ENCODE results near the gene MMP17.

MMP17 gene

DNA sequence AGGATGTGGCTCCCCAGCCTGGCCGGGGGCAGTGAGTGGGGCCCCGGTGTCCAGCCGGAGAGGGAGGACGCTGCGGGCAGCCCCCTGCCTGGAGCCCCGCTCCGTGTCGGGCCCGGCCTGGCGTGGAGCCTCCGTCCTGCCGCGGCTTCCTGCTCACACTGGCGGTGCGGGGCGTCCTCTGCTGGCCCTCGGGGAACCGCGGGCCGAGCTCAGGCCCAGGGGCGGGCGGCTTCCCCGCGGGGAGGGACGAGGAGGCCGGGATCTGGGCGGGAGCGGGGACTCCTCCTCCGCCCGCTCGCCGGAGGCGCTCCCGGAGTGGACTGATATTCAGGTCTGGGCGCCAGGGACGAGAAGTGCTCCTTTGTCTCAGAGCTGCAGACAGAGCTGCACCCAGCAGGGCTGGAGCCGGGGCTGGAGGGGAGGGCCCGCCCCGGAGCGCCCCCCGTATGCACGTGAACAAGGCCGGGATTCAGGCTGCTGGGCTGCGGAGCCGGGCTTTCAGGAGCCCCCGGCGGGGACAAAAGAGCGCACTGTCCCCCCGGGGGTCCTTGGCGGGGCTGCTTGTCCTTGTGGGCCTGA is 2.2 kb downstream of the MMP17 start:
- DNase-seq (ENCODE audit: low read depth, low spot score): peak; percentile 38

- no peak for DNase-seq (ENCODE audit: low read depth, low spot score)
Observed at GRCh38 chr12:131830914-131831571, 2.9 kb downstream of the MMP17 start.

GRCh38 chr12:131831635-131832041 is 3.4 kb downstream of the MMP17 start:
- DNase-seq (ENCODE audit: low read depth, low spot score): no peak

DNA sequence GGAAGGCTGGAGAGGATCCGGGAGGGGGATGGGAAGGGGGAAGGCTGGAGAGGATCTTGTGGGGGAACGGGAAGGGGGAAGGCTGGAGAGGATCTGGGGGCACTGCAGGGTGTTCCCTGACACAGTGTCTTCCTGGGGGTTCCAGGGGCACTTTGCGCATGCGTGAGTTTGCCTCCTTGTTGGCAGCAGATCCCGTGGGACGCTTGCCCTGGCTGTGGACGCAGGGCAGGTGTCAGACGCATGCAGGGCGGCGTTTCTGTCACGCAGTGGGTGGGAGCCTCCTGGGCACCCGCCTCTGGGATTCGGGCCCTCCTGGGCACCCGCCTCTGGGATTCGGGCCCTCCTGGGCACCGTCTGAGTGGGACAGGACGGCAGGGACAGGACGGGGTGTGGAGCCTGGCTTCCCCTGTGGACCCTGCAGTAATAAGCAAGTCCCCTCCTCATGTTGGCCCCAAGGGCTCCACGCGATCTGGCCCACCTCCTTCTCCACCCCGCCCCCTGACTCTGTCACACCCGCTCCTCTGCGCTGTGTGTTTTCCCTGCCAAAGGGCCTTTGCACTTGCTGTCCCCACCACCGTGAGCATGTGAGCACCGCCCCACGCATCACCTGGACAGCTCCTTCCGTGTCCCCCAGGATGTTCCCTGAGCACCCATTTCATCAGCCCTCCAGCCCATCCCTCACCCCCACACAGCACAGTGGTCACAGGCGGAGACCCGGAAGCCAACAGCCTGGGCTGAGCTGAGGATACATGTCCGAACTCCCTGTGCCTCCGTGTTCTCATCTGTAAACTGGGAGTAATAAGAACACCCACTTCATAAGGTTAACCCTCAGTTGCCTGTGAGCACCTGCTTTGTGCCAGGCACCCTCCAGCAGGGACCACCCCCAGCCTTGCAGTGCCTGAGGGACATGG is 4.4 kb downstream of the MMP17 start:
- DNase-seq (ENCODE audit: low read depth, low spot score): no peak

GRCh38 chr12:131833288-131833895 is 5.2 kb downstream of the MMP17 start:
- no peak for DNase-seq (ENCODE audit: low read depth, low spot score)

- no peak for DNase-seq (ENCODE audit: low read depth, low spot score)
Observed at GRCh38 chr12:131833896-131834641, 5.9 kb downstream of the MMP17 start.

- no peak for DNase-seq (ENCODE audit: low read depth, low spot score)
Observed at GRCh38 chr12:131834798-131835615, 6.8 kb downstream of the MMP17 start.

- no peak for DNase-seq (ENCODE audit: low read depth, low spot score)
Observed at GRCh38 chr12:131835616-131836171, 7.5 kb downstream of the MMP17 start.

DNA sequence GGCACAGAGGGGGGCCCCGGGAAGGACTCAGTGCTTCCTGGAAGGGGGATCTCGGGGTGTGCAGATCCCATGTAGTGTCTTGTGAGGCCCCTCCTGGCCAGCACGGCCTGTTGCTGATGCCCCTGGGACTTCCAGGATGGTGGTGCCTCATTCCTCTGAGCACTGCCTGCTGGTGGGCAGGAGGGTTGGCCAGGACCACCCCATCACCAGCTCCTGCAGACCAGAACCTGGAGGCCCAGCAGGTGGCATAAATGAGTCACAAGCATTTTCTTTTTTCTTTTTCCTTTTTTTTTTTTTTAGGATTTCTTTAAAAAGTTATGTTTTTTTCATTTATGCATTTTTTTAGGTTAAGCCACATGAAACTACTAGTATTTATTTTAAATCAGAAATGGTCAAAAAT is 8.0 kb downstream of the MMP17 start:
- DNase-seq (ENCODE audit: low read depth, low spot score): no peak

- DNase-seq (ENCODE audit: low read depth, low spot score): no peak
Observed at GRCh38 chr12:131836714-131837397, 8.7 kb downstream of the MMP17 start.

DNA sequence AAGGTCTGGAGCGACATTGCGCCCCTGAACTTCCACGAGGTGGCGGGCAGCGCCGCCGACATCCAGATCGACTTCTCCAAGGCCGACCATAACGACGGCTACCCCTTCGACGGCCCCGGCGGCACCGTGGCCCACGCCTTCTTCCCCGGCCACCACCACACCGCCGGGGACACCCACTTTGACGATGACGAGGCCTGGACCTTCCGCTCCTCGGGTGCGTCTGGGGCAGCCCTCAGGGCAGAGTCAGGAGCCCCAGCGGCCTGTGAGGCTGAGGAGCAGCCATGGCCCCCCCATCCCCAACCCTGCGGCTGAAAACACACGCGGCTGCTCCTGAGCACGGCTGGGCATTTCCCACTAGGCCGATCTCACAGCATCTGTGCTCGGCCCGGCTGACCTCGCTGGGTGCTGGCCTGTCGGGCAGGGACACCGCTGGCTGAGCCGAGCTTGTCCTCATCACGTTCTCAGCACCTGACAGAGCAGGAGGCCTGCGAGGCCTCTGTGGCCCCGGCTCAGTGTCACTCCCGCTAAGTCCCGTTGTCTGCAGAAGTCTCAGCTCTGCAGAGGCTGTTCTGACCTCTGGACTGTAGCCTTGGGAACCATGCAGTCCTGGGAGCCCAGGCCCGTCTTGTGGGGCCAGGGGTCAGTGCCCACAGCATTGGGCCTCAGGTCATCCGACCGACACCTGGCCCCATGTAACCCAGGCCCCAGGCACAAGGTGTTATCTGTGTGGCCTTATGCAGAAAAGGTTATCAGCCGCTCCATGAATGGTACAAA is 12.6 kb downstream of the MMP17 start:
- no peak for DNase-seq (ENCODE audit: low read depth, low spot score)

DNA sequence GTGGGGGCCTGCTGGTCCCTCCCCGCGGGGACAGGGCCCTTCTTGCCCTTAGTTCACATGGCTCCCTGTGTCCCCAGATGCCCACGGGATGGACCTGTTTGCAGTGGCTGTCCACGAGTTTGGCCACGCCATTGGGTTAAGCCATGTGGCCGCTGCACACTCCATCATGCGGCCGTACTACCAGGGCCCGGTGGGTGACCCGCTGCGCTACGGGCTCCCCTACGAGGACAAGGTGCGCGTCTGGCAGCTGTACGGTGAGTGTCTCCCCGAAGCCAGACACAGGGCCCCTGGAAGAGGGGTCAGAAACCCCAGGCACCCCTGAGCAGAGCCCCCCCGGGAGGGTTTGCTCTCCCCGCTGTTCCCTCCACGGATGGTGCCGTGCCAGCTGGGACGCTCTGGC is 13.4 kb downstream of the MMP17 start:
- DNase-seq (ENCODE audit: low read depth, low spot score): no peak

DNA sequence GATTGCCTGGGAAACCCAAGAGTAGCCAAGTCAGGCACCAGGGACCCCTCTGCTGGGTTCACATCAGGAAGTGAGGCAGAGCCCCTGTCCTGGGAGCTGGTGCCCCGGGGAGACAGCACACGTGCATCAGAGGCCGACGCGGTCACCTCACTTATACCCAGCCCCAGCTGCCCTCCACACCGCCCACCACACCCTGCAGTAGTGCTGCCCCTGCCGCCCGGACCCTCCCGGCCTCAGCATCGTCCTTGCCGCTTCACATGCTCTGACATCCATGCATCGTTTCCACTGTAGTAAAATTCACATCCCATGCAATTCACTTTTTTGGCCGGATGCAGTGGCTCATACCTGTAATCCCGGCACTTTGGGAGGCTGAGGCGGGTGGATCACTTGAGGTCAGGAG is 14.0 kb downstream of the MMP17 start:
- DNase-seq (ENCODE audit: low read depth, low spot score): no peak

- DNase-seq (ENCODE audit: low read depth, low spot score): no peak
Observed at GRCh38 chr12:131843527-131843926, 15.3 kb downstream of the MMP17 start.

- no peak for DNase-seq (ENCODE audit: low read depth, low spot score)
Observed at GRCh38 chr12:131844140-131844539, 15.9 kb downstream of the MMP17 start.

- DNase-seq (ENCODE audit: low read depth, low spot score): no peak
Observed at GRCh38 chr12:131844656-131845055, 16.5 kb downstream of the MMP17 start.

GRCh38 chr12:131845121-131845520 is 16.9 kb downstream of the MMP17 start:
- DNase-seq (ENCODE audit: low read depth, low spot score): no peak

- DNase-seq (ENCODE audit: low read depth, low spot score): no peak
Observed at GRCh38 chr12:131847456-131847855, 19.3 kb downstream of the MMP17 start.

- DNase-seq (ENCODE audit: low read depth, low spot score): no peak
Observed at GRCh38 chr12:131848753-131849152, 20.6 kb downstream of the MMP17 start.

Measured in brain pericyte (primary cell).